ENCODE measurements around the gene NUP37.
"Not testable (repeated sequence)": the region's sequence is repeated elsewhere in the genome, so short reads cannot be mapped to it uniquely, and the experiment has no call there.

NUP37 gene

GRCh38 chr12:102080842-102081241 is 39.1 kb downstream of the NUP37 start:
- no peak overlapping the region for H2AFZ ChIP-seq

DNA sequence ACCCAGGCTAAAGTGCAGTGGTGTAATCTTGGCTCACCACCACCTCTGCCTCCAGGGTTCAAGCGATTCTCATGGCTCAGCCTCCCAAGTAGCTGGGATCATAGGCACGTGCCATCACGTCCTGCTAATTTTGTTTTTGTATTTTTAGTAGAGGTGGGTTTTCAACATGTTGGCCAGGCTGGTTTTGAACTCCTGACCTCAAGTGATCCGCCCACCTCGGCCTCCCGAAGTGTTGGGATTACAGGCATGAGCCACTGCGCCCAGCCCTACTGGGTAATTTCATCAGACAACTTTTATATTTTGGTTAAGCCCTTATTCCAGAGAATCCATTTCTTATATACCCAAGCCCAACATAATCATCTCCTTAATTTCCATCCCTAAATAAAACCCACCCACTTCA is 47.8 kb downstream of the NUP37 start:
- not testable (repeated sequence) for H3K79me2 ChIP-seq; H3K9ac ChIP-seq; H3K4me2 ChIP-seq (ENCODE audit: low read length); H3K36me3 ChIP-seq (ENCODE audit: control insufficient read depth, insufficient read depth, low read length); H3K9me3 ChIP-seq (ENCODE audit: control insufficient read depth, low read length); H3K4me3 ChIP-seq (ENCODE audit: low read depth, low read length); H3K27ac ChIP-seq; H2AFZ ChIP-seq; H3K4me1 ChIP-seq; H3K27me3 ChIP-seq (ENCODE audit: control insufficient read depth, insufficient read depth, low read length)

More at GRCh38 chr12:102080842-102081241, 39.1 kb downstream of the NUP37 start:
- no peak overlapping the region for H3K27ac ChIP-seq
- no peak overlapping the region for H3K9ac ChIP-seq
- no peaks in the 10 kb centered on the region for H3K79me2 ChIP-seq
- no peaks in the 10 kb centered on the region for H3K27me3 ChIP-seq (ENCODE audit: control insufficient read depth, insufficient read depth, low read length)
- H3K4me2 ChIP-seq (ENCODE audit: low read length) = no peak overlapping the region
- H3K9me3 ChIP-seq (ENCODE audit: control insufficient read depth, low read length) = no peaks in the 10 kb centered on the region
- no peak overlapping the region for H3K4me3 ChIP-seq (ENCODE audit: low read depth, low read length)
- no peaks in the 10 kb centered on the region for H3K4me1 ChIP-seq
- no peaks in the 10 kb centered on the region for H3K36me3 ChIP-seq (ENCODE audit: control insufficient read depth, insufficient read depth, low read length)
- TF ChIP-seq, protein P1, sequence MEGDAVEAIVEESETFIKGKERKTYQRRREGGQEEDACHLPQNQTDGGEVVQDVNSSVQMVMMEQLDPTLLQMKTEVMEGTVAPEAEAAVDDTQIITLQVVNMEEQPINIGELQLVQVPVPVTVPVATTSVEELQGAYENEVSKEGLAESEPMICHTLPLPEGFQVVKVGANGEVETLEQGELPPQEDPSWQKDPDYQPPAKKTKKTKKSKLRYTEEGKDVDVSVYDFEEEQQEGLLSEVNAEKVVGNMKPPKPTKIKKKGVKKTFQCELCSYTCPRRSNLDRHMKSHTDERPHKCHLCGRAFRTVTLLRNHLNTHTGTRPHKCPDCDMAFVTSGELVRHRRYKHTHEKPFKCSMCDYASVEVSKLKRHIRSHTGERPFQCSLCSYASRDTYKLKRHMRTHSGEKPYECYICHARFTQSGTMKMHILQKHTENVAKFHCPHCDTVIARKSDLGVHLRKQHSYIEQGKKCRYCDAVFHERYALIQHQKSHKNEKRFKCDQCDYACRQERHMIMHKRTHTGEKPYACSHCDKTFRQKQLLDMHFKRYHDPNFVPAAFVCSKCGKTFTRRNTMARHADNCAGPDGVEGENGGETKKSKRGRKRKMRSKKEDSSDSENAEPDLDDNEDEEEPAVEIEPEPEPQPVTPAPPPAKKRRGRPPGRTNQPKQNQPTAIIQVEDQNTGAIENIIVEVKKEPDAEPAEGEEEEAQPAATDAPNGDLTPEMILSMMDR (IDR thresholded peaks at IDR 0.05) = no peak

DNA sequence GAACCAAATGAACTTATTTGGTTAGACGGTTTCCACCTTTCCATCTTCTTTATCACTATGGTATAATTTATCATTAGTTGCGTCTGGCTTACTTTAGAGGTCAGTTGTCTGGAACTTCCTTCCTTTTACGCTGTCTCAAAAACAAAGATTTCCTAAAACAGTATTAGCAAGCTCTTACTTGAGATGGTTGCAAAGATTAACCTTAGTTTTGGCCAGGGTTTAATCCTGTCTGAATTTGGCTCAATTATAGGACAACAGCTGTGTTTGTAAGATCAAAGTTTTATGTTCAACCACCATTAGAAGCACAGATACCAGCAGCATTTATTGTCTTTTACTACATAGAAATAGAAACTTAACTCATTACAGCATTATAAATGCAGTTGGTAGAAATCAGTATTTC is 50.2 kb downstream of the NUP37 start:
- Histone ChIP-seq H3K4me3 (ENCODE audit: low read depth, low read length) (no peak overlapping the region), H3K4me1 (no peaks in the 10 kb centered on the region), H3K36me3 (ENCODE audit: control insufficient read depth, insufficient read depth, low read length) (no peaks in the 10 kb centered on the region), H3K9me3 (ENCODE audit: control insufficient read depth, low read length) (no peaks in the 10 kb centered on the region), H3K27me3 (ENCODE audit: control insufficient read depth, insufficient read depth, low read length) (no peaks in the 10 kb centered on the region), H3K79me2 (no peaks in the 10 kb centered on the region), H2AFZ (no peak overlapping the region), H3K9ac (no peak overlapping the region), H3K27ac (no peak overlapping the region), H3K4me2 (ENCODE audit: low read length) (no peak overlapping the region)
- TF ChIP-seq, protein P1 (IDR thresholded peaks at IDR 0.05) = no peak

DNA sequence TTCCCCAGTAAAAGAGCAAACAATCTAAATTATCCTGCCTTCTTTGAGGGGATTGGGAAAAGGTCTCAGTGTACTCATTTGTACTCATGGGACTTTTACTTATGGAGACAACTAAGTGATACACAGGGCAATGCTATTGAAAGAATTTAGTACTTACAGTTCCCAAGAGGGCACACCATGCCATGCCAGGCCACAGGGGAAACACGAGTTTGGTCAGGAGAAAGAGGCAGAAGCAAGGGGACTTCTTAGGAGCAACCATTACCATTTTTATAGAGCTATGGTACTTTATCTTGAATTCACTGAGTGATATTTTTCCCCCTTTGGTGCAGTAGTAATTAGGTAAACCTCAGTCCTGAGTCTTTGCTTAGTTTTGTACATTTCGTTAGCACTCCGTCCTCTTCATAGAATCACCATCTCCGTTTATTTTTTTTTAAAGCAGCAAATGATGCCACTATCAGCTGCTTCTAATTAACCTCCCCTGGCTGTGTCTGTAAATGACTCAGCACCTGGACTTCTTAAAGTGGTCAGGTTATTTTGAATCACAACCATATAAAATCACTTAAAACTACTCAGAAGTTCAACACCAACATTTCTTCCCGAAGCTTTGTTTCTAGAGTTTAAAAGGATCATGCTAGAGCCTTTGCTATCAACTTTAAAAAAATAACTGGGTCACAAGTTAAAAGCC is 52.2 kb downstream of the NUP37 start:
- no peaks in the 10 kb centered on the region for H3K9me3 ChIP-seq (ENCODE audit: control insufficient read depth, low read length)
- no peaks in the 10 kb centered on the region for H3K36me3 ChIP-seq (ENCODE audit: control insufficient read depth, insufficient read depth, low read length)
- no peaks in the 10 kb centered on the region for H3K4me1 ChIP-seq
- no peak overlapping the region for H3K9ac ChIP-seq
- no peak overlapping the region for H3K4me3 ChIP-seq (ENCODE audit: low read depth, low read length)
- H3K27ac ChIP-seq = no peak overlapping the region
- H3K79me2 ChIP-seq = no peaks in the 10 kb centered on the region
- H3K4me2 ChIP-seq (ENCODE audit: low read length) = no peak overlapping the region
- no peaks in the 10 kb centered on the region for H3K27me3 ChIP-seq (ENCODE audit: control insufficient read depth, insufficient read depth, low read length)
- TF ChIP-seq, protein P1 (IDR thresholded peaks at IDR 0.05) = no peak
- H2AFZ ChIP-seq = no peak overlapping the region

DNA sequence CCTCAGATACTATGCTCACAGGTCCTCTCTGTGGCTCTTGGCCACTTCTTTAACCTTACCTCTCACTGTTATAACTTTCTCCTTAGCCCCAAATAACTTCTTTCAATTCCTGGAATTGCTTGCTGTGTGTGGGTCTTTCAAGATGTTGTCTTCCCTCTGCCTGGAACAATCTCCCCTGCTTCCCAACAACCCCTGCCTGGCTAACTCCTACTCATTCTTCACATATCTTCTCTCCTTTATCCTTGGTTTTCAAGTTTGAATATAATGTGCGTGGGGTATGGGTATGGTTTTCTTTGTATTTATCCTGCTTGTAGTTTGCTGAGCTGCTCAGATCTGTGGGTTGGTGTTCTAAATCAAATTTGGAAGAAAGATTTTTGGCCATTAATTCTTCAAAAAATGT is 55.4 kb downstream of the NUP37 start:
- no peak overlapping the region for H3K4me2 ChIP-seq (ENCODE audit: low read length)
- no peaks in the 10 kb centered on the region for H3K36me3 ChIP-seq (ENCODE audit: control insufficient read depth, insufficient read depth, low read length)
- no peak overlapping the region for H3K27ac ChIP-seq
- H3K79me2 ChIP-seq = no peaks in the 10 kb centered on the region
- H3K4me3 ChIP-seq (ENCODE audit: low read depth, low read length) = no peak overlapping the region
- H3K27me3 ChIP-seq (ENCODE audit: control insufficient read depth, insufficient read depth, low read length) = no peaks in the 10 kb centered on the region
- no peak overlapping the region for H2AFZ ChIP-seq
- TF ChIP-seq, protein P1 (IDR thresholded peaks at IDR 0.05) = no peak
- peaks cover 4% of the 10 kb centered on the region for H3K4me1 ChIP-seq
- no peak overlapping the region for H3K9ac ChIP-seq
- H3K9me3 ChIP-seq (ENCODE audit: control insufficient read depth, low read length) = no peaks in the 10 kb centered on the region
